Nucleus accumbens (tissue), 56 donors: ENCODE measurements around the gene POLD4.

Source experiments
- DNase-seq, 56 donors: peaks; one replicate each; lab custom pipeline; 2025; lab: John Stamatoyannopoulos, UW

The POLD4 gene

GRCh38 chr11:67390947-67391303, 37.6 kb upstream of the POLD4 start:
- DNase-seq: no peak

- DNase-seq: peak in 2 of 56 donors; percentile 25 to 27
These were observed 36.1 kb upstream of the POLD4 start for GRCh38 chr11:67389477-67389876.

GRCh38 chr11:67387518-67387917, 34.2 kb upstream of the POLD4 start:
- DNase-seq: no peak

- no peak for DNase-seq
These were observed 33.7 kb upstream of the POLD4 start for GRCh38 chr11:67387069-67387468.

- DNase-seq: peak in 29 of 56 donors; percentile 17 to 77 (median 44)
These were observed 31.6 kb upstream of the POLD4 start for GRCh38 chr11:67384851-67385366.

- peak in 51 of 56 donors; percentile 23 to 86 (median 63) for DNase-seq
These were observed 29.2 kb upstream of the POLD4 start for GRCh38 chr11:67382276-67383136.

- no peak for DNase-seq
These were observed 28.1 kb upstream of the POLD4 start for GRCh38 chr11:67381244-67381972.

- DNase-seq: no peak
These were observed 26.0 kb upstream of the POLD4 start for GRCh38 chr11:67379061-67380058.

- no peak for DNase-seq
These were observed 25.2 kb upstream of the POLD4 start for GRCh38 chr11:67378544-67378943.

- DNase-seq: no peak
These were observed 23.8 kb upstream of the POLD4 start for GRCh38 chr11:67376873-67377808.

- no peak for DNase-seq
These were observed 22.9 kb upstream of the POLD4 start for GRCh38 chr11:67376063-67376820.

GRCh38 chr11:67375320-67376055, 22.1 kb upstream of the POLD4 start:
- DNase-seq: no peak

- no peak for DNase-seq
These were observed 21.4 kb upstream of the POLD4 start for GRCh38 chr11:67374571-67375281.

- DNase-seq: peak in 13 of 56 donors; percentile 21 to 85 (median 33)
These were observed 20.6 kb upstream of the POLD4 start for GRCh38 chr11:67373648-67374570.

GRCh38 chr11:67372993-67373647, 19.8 kb upstream of the POLD4 start, which contains the start of gene CLCF1:
Gene CLCF1, minus strand, starts transcription at chr11:67373598. Its CDS starts 59 bp downstream, at chr11:67373539.
- DNase-seq: peak in 5 of 56 donors; percentile 10 to 49 (median 29)
